IPS-18c (cell line): ENCODE data around the gene ARPC5.

Experiments
- H3K4me3 ChIP-seq: 2 replicates; pipeline ENCODE4 v1.7.0; 2013; ENCODE audit warnings: low read depth, mild to moderate bottlenecking, low read length, moderate library complexity; ENCODE audit not compliant: insufficient read depth
- H3K9me3 ChIP-seq: one replicate; pipeline ENCODE4 v1.6.1; 2013; ENCODE audit warnings: mild to moderate bottlenecking, low read length, moderate library complexity; ENCODE audit not compliant: control insufficient read depth, insufficient read depth

The ARPC5 gene

DNA sequence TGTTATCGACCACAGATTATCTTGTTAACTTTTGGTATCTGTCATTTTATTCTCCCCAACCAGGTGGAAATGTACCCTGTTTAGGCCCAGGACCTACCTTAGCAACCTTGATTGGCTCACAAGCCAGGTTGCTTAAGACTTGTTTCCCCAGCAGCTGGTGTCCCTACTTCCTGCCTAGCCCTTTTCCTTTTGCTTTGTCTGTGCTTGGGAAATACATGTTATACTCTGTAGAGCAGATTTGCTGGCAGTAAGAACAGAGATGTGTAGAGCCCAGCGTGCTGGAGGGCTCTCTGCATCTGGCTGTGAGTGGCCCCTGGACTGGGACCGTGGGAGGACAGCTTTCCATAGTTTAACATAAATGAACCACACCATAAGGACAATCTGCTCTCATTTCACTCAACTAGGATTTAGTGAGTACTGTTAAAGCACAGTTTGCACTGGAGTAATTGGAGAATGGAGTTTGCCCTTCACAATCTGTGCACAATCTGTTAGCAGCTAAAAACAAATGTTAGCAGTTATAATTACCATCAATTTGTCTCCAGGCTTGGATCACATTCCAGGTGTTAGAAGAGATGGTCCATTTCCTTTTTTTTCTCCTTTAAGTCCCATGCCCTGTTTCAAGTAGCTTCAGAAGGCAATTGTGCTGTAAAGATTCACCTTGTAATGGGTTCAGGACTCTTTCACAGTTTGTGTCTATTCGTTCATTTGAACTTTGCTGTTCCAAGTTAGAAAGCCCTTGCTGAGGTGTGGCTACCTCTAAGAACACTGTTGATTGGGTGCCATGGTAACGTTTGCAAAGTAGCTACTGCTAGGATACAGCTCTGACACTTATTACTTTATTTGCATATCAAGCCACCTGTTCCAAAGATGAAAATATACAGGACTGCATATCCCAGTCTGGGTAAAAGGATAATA lies 17.2 kb upstream of the ARPC5 start, which contains the start of gene APOBEC4:
TSS of gene APOBEC4 (minus strand) at position 770 of the 915 bp plus-strand sequence. CDS start 4,535 bp downstream, outside the sequence.
- H3K4me3 ChIP-seq = no peak within 1 kb of the TSS

GRCh38 chr1:183652107-183652506 lies 16.5 kb upstream of the ARPC5 start:
- Histone ChIP-seq H3K9me3 (no peaks in the 10 kb centered on the region), H3K4me3 (no peak overlapping the region)

More for the DNA sequence above, 17.2 kb upstream of the ARPC5 start, which contains the start of gene APOBEC4:
- H3K9me3 ChIP-seq = no peaks in the 10 kb centered on the region

DNA sequence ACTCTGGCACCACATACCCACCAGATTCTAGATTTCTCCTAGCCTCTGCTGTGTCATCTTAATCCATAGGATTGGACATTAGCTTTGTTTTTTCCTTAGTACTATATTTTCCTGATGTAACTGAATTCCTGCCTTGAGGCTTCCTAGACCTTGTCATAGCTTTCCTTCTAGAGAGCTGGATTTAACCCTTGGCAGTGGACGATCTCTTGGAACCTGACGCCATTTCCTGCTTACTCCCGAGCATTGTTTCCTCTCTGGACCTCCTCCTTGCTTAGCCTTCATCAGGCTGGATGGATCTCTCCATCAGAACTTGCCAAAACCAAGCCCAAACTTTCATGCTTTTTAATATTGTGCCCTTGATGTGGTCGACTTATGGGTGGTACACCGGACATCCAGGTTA lies 16.0 kb upstream of the ARPC5 start:
- no peak overlapping the region for H3K4me3 ChIP-seq

DNA sequence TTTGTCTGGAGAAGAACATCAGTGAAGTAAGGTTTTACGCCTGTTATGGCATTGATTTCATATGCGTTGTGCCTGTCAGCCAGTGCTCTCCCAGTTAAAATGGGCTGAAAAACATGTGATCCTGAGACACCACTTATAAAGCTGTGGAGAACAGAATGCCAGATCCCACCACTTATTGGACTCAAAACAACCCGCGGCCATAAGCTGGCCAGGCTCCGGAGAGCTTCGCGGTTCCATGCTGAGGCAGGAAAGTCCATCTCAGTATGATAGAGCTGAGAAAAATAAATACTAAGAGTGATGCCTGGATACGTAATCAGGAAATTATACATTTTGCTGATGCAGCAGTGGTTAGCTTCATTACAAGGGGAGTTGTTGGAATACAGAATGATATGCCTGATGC lies 12.5 kb upstream of the ARPC5 start:
- H3K4me3 ChIP-seq = no peak overlapping the region
- no peaks in the 10 kb centered on the region for H3K9me3 ChIP-seq

More for the DNA sequence above, 16.0 kb upstream of the ARPC5 start:
- H3K9me3 ChIP-seq = no peaks in the 10 kb centered on the region

- no peaks in the 10 kb centered on the region for H3K9me3 ChIP-seq
- H3K4me3 ChIP-seq = no peak overlapping the region
These were observed 11.2 kb upstream of the ARPC5 start for GRCh38 chr1:183646776-183647175.

- Histone ChIP-seq H3K4me3 (no peak overlapping the region), H3K9me3 (no peaks in the 10 kb centered on the region)
These were observed 9.9 kb upstream of the ARPC5 start for GRCh38 chr1:183645531-183645930.

DNA sequence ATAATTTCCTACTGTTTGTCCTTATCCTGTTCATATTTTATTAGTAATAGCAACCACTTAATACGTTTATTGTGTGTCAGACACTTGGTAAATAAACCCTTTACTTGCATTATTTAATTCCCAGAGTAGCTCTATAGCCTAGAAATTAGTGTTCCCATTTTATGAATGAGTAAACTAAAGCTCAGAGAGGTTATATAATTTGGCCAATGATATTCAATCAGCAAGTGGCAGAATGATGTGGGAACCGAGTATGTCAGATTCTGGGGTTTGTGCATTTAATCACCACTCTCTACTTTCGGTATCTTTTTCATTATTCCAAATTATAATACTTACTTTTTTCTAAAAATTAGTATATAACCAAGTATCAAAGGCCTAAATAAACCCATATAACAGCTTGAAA lies 6.6 kb upstream of the ARPC5 start:
- Histone ChIP-seq H3K9me3 (no peaks in the 10 kb centered on the region), H3K4me3 (no peak overlapping the region)

GRCh38 chr1:183640193-183640592 lies 4.6 kb upstream of the ARPC5 start:
- H3K4me3 ChIP-seq = no peak overlapping the region
- no peaks in the 10 kb centered on the region for H3K9me3 ChIP-seq

GRCh38 chr1:183638649-183639387 lies 3.2 kb upstream of the ARPC5 start:
- Histone ChIP-seq H3K9me3 (no peaks in the 10 kb centered on the region), H3K4me3 (no peak overlapping the region)

- no peak overlapping the region for H3K4me3 ChIP-seq
- no peaks in the 10 kb centered on the region for H3K9me3 ChIP-seq
These were observed 1.2 kb upstream of the ARPC5 start for GRCh38 chr1:183636783-183637182.

- H3K4me3 ChIP-seq = peak overlapping the region; percentile 88
- H3K9me3 ChIP-seq = no peaks in the 10 kb centered on the region
These were observed 725 bp upstream of the ARPC5 start for GRCh38 chr1:183636334-183636682.

GRCh38 chr1:183635099-183635605 lies 431 bp downstream of the ARPC5 start:
- Histone ChIP-seq H3K9me3 (no peaks in the 10 kb centered on the region), H3K4me3 (peak overlapping the region; percentile 88)

- Histone ChIP-seq H3K9me3 (no peaks in the 10 kb centered on the region), H3K4me3 (peak overlapping the region; percentile 88)
These were observed 1.0 kb downstream of the ARPC5 start for GRCh38 chr1:183634429-183635065.

GRCh38 chr1:183633676-183634343 lies 1.8 kb downstream of the ARPC5 start:
- Histone ChIP-seq H3K9me3 (no peaks in the 10 kb centered on the region), H3K4me3 (no peak overlapping the region)

DNA sequence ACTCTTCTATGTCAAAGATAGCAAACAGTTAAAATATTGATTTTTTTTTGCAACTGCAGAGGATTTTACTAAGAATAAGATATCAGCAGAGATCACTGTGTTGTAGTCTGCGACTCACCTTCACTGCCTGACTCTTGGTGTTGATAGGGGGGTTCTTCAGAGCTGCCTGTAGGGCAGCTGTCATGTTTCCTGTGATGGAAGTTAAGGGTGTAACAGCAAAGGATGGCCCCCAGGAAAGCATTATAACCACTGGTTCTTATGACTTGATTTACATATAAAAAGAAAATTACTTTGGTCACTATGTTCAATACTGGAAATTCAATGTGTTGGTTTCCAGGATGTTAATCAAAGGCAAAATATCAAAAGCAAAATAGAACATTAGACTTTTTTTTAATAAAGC lies 2.6 kb downstream of the ARPC5 start:
- Histone ChIP-seq H3K4me3 (no peak overlapping the region), H3K9me3 (no peaks in the 10 kb centered on the region)

GRCh38 chr1:183632114-183632513 lies 3.5 kb downstream of the ARPC5 start:
- Histone ChIP-seq H3K9me3 (no peaks in the 10 kb centered on the region), H3K4me3 (no peak overlapping the region)

DNA sequence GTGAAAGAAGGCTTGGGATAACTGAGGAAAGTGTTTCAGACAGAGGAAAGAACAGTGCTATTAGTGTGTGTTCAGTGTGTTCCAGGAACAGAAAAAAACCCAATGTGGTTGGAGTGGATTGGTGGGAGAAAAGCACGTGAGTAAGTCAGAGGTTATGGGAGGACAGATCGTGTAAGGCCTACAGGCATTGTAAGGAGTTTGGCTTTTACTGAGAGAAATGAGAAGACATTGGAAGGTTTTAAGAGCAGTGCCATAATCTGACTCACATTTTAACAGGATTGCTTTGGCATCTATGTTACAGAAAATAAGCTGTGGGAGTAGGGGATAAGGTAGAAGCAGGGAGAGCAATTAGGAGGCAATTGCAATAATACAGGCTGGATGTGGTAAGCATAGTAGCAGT lies 4.8 kb downstream of the ARPC5 start:
- no peaks in the 10 kb centered on the region for H3K9me3 ChIP-seq
- H3K4me3 ChIP-seq = no peak overlapping the region
